NB4 (cell line): ENCODE measurements around the gene RBFOX1.

Experiments used
- MYC ChIP-seq: IDR thresholded peaks from 2 replicates; pipeline ENCODE4 v1.6.1; 2011; ENCODE audit warnings: low read depth, low read length
- POLR2A ChIP-seq: IDR thresholded peaks from 2 replicates; pipeline ENCODE4 v1.6.1; 2011; ENCODE audit warnings: mild to moderate bottlenecking; ENCODE audit not compliant: insufficient read length; ENCODE audit errors: extremely low read depth
- TF ChIP-seq, protein P1 (sequence below): IDR thresholded peaks from one replicate; pipeline ENCODE4 v1.5.1; 2012; ENCODE audit warnings: low read depth, low read length

DNA sequence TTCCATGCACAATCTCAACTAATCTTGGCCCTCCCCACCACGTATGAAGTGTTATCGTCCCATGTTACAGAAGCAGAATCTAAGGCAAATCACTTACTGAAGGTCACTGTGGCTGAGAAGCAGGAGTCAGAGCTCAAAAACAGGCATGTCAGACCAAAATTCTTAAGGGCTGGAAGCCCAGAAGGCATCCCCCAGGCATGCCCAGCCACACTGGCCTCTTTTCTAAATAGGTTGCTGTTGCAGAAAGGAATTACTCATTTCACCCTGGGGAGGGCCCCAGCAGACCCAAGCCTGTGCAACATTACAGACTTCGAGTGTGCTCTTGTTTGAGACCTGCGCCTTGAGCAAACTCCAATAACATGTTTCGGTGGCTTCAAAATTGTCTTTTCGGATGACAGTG is 194.1 kb downstream of the RBFOX1 start:
- TF ChIP-seq, protein P1, sequence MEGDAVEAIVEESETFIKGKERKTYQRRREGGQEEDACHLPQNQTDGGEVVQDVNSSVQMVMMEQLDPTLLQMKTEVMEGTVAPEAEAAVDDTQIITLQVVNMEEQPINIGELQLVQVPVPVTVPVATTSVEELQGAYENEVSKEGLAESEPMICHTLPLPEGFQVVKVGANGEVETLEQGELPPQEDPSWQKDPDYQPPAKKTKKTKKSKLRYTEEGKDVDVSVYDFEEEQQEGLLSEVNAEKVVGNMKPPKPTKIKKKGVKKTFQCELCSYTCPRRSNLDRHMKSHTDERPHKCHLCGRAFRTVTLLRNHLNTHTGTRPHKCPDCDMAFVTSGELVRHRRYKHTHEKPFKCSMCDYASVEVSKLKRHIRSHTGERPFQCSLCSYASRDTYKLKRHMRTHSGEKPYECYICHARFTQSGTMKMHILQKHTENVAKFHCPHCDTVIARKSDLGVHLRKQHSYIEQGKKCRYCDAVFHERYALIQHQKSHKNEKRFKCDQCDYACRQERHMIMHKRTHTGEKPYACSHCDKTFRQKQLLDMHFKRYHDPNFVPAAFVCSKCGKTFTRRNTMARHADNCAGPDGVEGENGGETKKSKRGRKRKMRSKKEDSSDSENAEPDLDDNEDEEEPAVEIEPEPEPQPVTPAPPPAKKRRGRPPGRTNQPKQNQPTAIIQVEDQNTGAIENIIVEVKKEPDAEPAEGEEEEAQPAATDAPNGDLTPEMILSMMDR: no peak
- no peak for TF ChIP-seq POLR2A
- no peak for TF ChIP-seq MYC
